ENCODE results near the gene CCM2.
"Not testable (repeated sequence)": the region's sequence is repeated elsewhere in the genome, so short reads cannot be mapped to it uniquely, and the experiment has no call there.

Gene CCM2

GRCh38 chr7:45108863-45109262 is 108.9 kb downstream of the CCM2 start:
- Histone ChIP-seq H3K36me3 (ENCODE audit: control insufficient read depth, insufficient read depth, low read length) (peaks cover 55% of the 10 kb centered on the region), H3K4me3 (ENCODE audit: low read depth, low read length) (no peak overlapping the region), H3K9ac (ENCODE audit: low read length) (no peak overlapping the region), H3K4me1 (ENCODE audit: control insufficient read depth, insufficient read depth, low read length) (no peaks in the 10 kb centered on the region; the same call in 1 of the 2 replicates), H3K9me3 (ENCODE audit: control insufficient read depth, insufficient read depth, low read depth, low read length) (no peaks in the 10 kb centered on the region), H3K27ac (ENCODE audit: low read depth, low read length) (no peak overlapping the region), H3K27me3 (ENCODE audit: control insufficient read depth, insufficient read depth, low read length) (no peaks in the 10 kb centered on the region)

- Histone ChIP-seq H3K4me3 (ENCODE audit: low read depth, low read length) (peak within 1 kb of the TSS; percentile 94), H3K4me1 (ENCODE audit: control insufficient read depth, insufficient read depth, low read length) (no peaks in the 10 kb centered on the region; the same call in 1 of the 2 replicates)
Observed at GRCh38 chr7:45111298-45112223, 111.6 kb downstream of the CCM2 start, which contains the start of gene TBRG4. Gene TBRG4, minus strand, starts transcription at chr7:45111697. Its CDS starts 2,460 bp downstream, at chr7:45109237.

GRCh38 chr7:45112648-45113047 is 112.6 kb downstream of the CCM2 start:
- Histone ChIP-seq H3K4me1 (ENCODE audit: control insufficient read depth, insufficient read depth, low read length) (no peaks in the 10 kb centered on the region; the same call in 1 of the 2 replicates), H3K9ac (ENCODE audit: low read length) (no peak overlapping the region), H3K27ac (ENCODE audit: low read depth, low read length) (no peak overlapping the region), H3K36me3 (ENCODE audit: control insufficient read depth, insufficient read depth, low read length) (peaks cover 17% of the 10 kb centered on the region), H3K4me3 (ENCODE audit: low read depth, low read length) (peak overlapping the region; percentile 94), H3K27me3 (ENCODE audit: control insufficient read depth, insufficient read depth, low read length) (peaks cover 9% of the 10 kb centered on the region; the same call in 1 of the 2 replicates), H3K9me3 (ENCODE audit: control insufficient read depth, insufficient read depth, low read depth, low read length) (no peaks in the 10 kb centered on the region)

More at GRCh38 chr7:45111298-45112223, 111.6 kb downstream of the CCM2 start, which contains the start of gene TBRG4:
- no peaks in the 10 kb centered on the region for H3K9me3 ChIP-seq (ENCODE audit: control insufficient read depth, insufficient read depth, low read depth, low read length)
- peak within 1 kb of the TSS; percentile 63 for H3K27ac ChIP-seq (ENCODE audit: low read depth, low read length)
- H3K9ac ChIP-seq (ENCODE audit: low read length), result peak within 1 kb of the TSS; percentile 97
- H3K27me3 ChIP-seq (ENCODE audit: control insufficient read depth, insufficient read depth, low read length), result peaks cover 7% of the 10 kb centered on the region; the same call in 1 of the 2 replicates
- H3K36me3 ChIP-seq (ENCODE audit: control insufficient read depth, insufficient read depth, low read length), result peaks cover 28% of the 10 kb centered on the region

- H3K36me3 ChIP-seq (ENCODE audit: control insufficient read depth, insufficient read depth, low read length); H3K9me3 ChIP-seq (ENCODE audit: control insufficient read depth, insufficient read depth, low read depth, low read length); H3K27me3 ChIP-seq (ENCODE audit: control insufficient read depth, insufficient read depth, low read length); H3K27ac ChIP-seq (ENCODE audit: low read depth, low read length); H3K4me3 ChIP-seq (ENCODE audit: low read depth, low read length); H3K9ac ChIP-seq (ENCODE audit: low read length); H3K4me1 ChIP-seq (ENCODE audit: control insufficient read depth, insufficient read depth, low read length): not testable (repeated sequence)
Observed at GRCh38 chr7:45114257-45114656, 114.3 kb downstream of the CCM2 start.

DNA sequence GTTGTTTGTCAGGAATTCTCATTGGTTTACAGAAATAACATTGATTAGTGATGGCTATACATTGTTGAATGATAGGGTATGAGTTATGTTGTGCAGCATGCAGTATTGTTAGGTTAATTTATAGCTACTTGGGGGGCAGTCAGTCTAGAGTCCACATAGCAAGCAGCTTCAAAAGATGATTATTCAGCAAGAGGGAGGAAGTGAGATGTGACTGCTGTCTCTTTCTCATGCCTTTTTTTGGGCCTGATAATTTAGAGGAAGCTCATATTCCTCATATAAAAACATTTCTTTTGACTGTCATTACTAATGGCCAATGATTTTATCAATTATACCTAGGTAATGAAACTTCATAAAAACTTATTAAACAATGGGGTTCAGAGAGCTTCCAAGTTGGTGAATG is 114.9 kb downstream of the CCM2 start:
- no peak overlapping the region for H3K27ac ChIP-seq (ENCODE audit: low read depth, low read length)
- no peak overlapping the region for H3K9ac ChIP-seq (ENCODE audit: low read length)
- H3K9me3 ChIP-seq (ENCODE audit: control insufficient read depth, insufficient read depth, low read depth, low read length), result no peaks in the 10 kb centered on the region
- no peaks in the 10 kb centered on the region; the same call in 1 of the 2 replicates for H3K4me1 ChIP-seq (ENCODE audit: control insufficient read depth, insufficient read depth, low read length)
- H3K36me3 ChIP-seq (ENCODE audit: control insufficient read depth, insufficient read depth, low read length), result no peaks in the 10 kb centered on the region; the same call in 1 of the 2 replicates
- H3K27me3 ChIP-seq (ENCODE audit: control insufficient read depth, insufficient read depth, low read length), result peaks cover 9% of the 10 kb centered on the region; the same call in 1 of the 2 replicates
- H3K4me3 ChIP-seq (ENCODE audit: low read depth, low read length), result no peak overlapping the region

DNA sequence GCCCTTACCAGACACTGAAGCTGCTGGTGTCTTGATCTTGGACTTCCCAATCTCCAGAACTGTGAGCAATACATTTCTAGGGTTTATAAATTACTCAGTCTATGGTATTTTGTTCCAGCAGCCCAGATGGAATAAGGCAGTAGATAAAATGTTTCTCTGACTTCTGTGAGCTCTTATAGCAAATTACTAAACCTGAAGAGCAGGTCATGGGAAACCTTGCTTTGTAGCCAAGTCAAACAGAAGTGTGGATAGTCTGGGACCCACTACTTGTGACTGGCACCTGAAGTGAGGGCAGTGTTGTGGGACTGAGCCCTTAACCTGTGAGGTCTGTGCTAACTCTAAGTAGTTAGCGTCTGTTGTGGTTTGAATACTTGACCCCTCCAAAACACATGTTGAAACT is 116.0 kb downstream of the CCM2 start:
- no peaks in the 10 kb centered on the region for H3K4me1 ChIP-seq (ENCODE audit: control insufficient read depth, insufficient read depth, low read length)
- no peak overlapping the region for H3K9ac ChIP-seq (ENCODE audit: low read length)
- peaks cover 9% of the 10 kb centered on the region; the same call in 1 of the 2 replicates for H3K27me3 ChIP-seq (ENCODE audit: control insufficient read depth, insufficient read depth, low read length)
- H3K27ac ChIP-seq (ENCODE audit: low read depth, low read length), result no peak overlapping the region
- no peaks in the 10 kb centered on the region for H3K9me3 ChIP-seq (ENCODE audit: control insufficient read depth, insufficient read depth, low read depth, low read length)
- no peaks in the 10 kb centered on the region; the same call in 1 of the 2 replicates for H3K36me3 ChIP-seq (ENCODE audit: control insufficient read depth, insufficient read depth, low read length)
- no peak overlapping the region for H3K4me3 ChIP-seq (ENCODE audit: low read depth, low read length)

DNA sequence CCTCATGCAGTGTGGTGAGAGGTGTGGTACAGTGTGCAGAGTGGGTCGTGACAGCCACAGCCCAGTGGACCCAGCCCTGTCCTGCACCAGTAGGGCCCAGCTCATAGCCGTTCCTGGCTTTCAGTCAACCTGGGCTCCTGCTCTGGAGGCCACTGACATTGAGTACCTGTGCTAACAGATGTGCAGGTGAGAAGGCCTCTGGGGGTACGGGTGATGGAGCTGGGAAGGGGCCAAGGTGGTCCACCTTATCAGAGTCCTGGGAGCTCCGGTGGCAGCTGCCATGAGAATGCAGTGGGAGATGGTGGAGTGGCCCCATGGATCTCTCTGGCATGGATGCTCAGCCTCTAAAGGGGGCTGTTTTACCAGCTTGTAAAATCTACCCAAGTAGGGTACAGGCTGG is 117.6 kb downstream of the CCM2 start:
- H3K9me3 ChIP-seq (ENCODE audit: control insufficient read depth, insufficient read depth, low read depth, low read length), result no peaks in the 10 kb centered on the region
- no peak overlapping the region for H3K4me3 ChIP-seq (ENCODE audit: low read depth, low read length)
- no peak overlapping the region for H3K27ac ChIP-seq (ENCODE audit: low read depth, low read length)
- H3K9ac ChIP-seq (ENCODE audit: low read length), result no peak overlapping the region
- peaks cover 9% of the 10 kb centered on the region; the same call in 1 of the 2 replicates for H3K27me3 ChIP-seq (ENCODE audit: control insufficient read depth, insufficient read depth, low read length)
- no peaks in the 10 kb centered on the region for H3K36me3 ChIP-seq (ENCODE audit: control insufficient read depth, insufficient read depth, low read length)
- no peaks in the 10 kb centered on the region for H3K4me1 ChIP-seq (ENCODE audit: control insufficient read depth, insufficient read depth, low read length)

DNA sequence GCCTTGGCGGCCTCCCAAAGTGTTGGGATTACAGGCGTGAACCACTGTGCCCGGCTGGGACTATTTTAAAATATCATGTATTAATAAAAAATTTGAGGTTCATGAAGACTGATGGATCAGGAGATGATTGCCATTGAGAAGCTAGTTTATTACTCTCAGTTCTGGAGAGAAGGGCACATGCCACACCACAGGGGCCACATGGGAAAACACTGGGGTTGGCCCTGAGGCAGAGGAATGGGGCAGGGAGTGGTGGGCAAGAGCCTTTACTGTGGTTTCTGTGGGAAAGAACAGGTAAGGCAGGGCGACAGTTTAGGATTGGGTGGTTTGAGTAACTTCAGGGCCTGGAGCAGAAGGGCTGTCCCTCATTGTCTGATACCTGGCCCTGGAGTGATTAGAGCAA is 118.3 kb downstream of the CCM2 start:
- Histone ChIP-seq H3K27me3 (ENCODE audit: control insufficient read depth, insufficient read depth, low read length) (peaks cover 9% of the 10 kb centered on the region; the same call in 1 of the 2 replicates), H3K4me1 (ENCODE audit: control insufficient read depth, insufficient read depth, low read length) (peaks cover 2% of the 10 kb centered on the region), H3K27ac (ENCODE audit: low read depth, low read length) (no peak overlapping the region), H3K36me3 (ENCODE audit: control insufficient read depth, insufficient read depth, low read length) (no peaks in the 10 kb centered on the region), H3K9me3 (ENCODE audit: control insufficient read depth, insufficient read depth, low read depth, low read length) (no peaks in the 10 kb centered on the region), H3K4me3 (ENCODE audit: low read depth, low read length) (no peak overlapping the region), H3K9ac (ENCODE audit: low read length) (no peak overlapping the region)

GRCh38 chr7:45118889-45119331 is 118.9 kb downstream of the CCM2 start:
- no peak overlapping the region for H3K4me3 ChIP-seq (ENCODE audit: low read depth, low read length)
- peaks cover 7% of the 10 kb centered on the region for H3K4me1 ChIP-seq (ENCODE audit: control insufficient read depth, insufficient read depth, low read length)
- no peaks in the 10 kb centered on the region for H3K36me3 ChIP-seq (ENCODE audit: control insufficient read depth, insufficient read depth, low read length)
- H3K27me3 ChIP-seq (ENCODE audit: control insufficient read depth, insufficient read depth, low read length), result peaks cover 9% of the 10 kb centered on the region; the same call in 1 of the 2 replicates
- H3K9me3 ChIP-seq (ENCODE audit: control insufficient read depth, insufficient read depth, low read depth, low read length), result no peaks in the 10 kb centered on the region
- no peak overlapping the region for H3K9ac ChIP-seq (ENCODE audit: low read length)
- no peak overlapping the region for H3K27ac ChIP-seq (ENCODE audit: low read depth, low read length)

DNA sequence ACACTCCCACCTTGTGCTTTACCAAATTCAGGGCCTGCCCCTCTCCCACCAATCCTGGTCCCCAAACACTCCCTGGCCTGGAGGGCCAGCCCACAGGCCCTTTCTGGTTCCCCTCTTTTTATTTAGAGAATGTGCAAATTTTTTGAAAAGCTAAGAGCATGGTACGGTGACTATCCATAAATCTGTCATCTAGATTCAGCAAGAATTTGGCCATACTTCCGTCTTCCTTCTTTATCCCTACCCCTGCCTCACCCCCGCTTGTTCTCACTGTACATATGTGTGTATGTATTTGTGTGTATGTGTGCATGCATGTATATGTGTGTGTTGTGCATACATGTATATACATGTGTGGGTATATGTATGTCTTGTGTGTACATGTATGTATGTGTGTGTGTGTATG is 119.5 kb downstream of the CCM2 start:
- no peaks in the 10 kb centered on the region for H3K36me3 ChIP-seq (ENCODE audit: control insufficient read depth, insufficient read depth, low read length)
- peaks cover 14% of the 10 kb centered on the region for H3K4me1 ChIP-seq (ENCODE audit: control insufficient read depth, insufficient read depth, low read length)
- H3K27me3 ChIP-seq (ENCODE audit: control insufficient read depth, insufficient read depth, low read length), result peaks cover 9% of the 10 kb centered on the region; the same call in 1 of the 2 replicates
- H3K9me3 ChIP-seq (ENCODE audit: control insufficient read depth, insufficient read depth, low read depth, low read length), result no peaks in the 10 kb centered on the region
- H3K9ac ChIP-seq (ENCODE audit: low read length), result no peak overlapping the region
- no peak overlapping the region for H3K27ac ChIP-seq (ENCODE audit: low read depth, low read length)
- no peak overlapping the region for H3K4me3 ChIP-seq (ENCODE audit: low read depth, low read length)
